Measurements from ENCODE around the gene MPP1. TPM values are rescaled to one million over a fixed set of nuclear protein-coding genes. Genes with fewer than 3 reads are reported as not detected.

Gene MPP1
- total RNA-seq, 4 donors from 2014 or later, result 14.3 to 43.2 (median 17.0) TPM

- TF ChIP-seq POLR2A (IDR thresholded peaks at IDR 0.05), result no peak
- TF ChIP-seq EP300 (IDR thresholded peaks at IDR 0.05), result no peak
- no peak for TF ChIP-seq CTCF (IDR thresholded peaks at IDR 0.05)
- DNase-seq (ENCODE audit: low spot score in 2 of 2), result no peak
- Histone ChIP-seq H3K4me3 (no peak overlapping the region), H3K27ac (no peak overlapping the region), H3K4me1 (no peaks in the 10 kb centered on the region), H3K36me3 (no peaks in the 10 kb centered on the region), H3K27me3 (no peaks in the 10 kb centered on the region), H3K9me3 (no peaks in the 10 kb centered on the region)
- 75 to 93% methylated on average over 4 of the region's 4 CpGs for WGBS, 2 donors
Observed at GRCh38 chrX:154791467-154791866, 13.8 kb downstream of the MPP1 start.

GRCh38 chrX:154785716-154786115 lies 19.6 kb downstream of the MPP1 start:
- H3K9me3 ChIP-seq, result no peaks in the 10 kb centered on the region
- no peak for TF ChIP-seq CTCF (IDR thresholded peaks at IDR 0.05)
- no peak for TF ChIP-seq POLR2A (IDR thresholded peaks at IDR 0.05)
- no peak for TF ChIP-seq EP300 (IDR thresholded peaks at IDR 0.05)
- no peak overlapping the region for H3K4me3 ChIP-seq
- no peak for DNase-seq (ENCODE audit: low spot score in 2 of 2)
- no peaks in the 10 kb centered on the region for H3K27me3 ChIP-seq
- no peaks in the 10 kb centered on the region for H3K36me3 ChIP-seq
- no peaks in the 10 kb centered on the region for H3K4me1 ChIP-seq
- 69 to 78% methylated on average over 3 to 6 of the region's 6 CpGs for WGBS, 2 donors
- no peak overlapping the region for H3K27ac ChIP-seq

GRCh38 chrX:154784149-154784995 lies 20.9 kb downstream of the MPP1 start:
- no peaks in the 10 kb centered on the region for H3K36me3 ChIP-seq
- no peak for DNase-seq (ENCODE audit: low spot score in 2 of 2)
- no peak overlapping the region for H3K27ac ChIP-seq
- 76 to 81% methylated on average over 13 of the region's 13 CpGs for WGBS, 2 donors
- H3K4me1 ChIP-seq, result no peaks in the 10 kb centered on the region
- TF ChIP-seq CTCF (IDR thresholded peaks at IDR 0.05), result no peak
- TF ChIP-seq EP300 (IDR thresholded peaks at IDR 0.05), result no peak
- TF ChIP-seq POLR2A (IDR thresholded peaks at IDR 0.05), result no peak
- no peaks in the 10 kb centered on the region for H3K27me3 ChIP-seq
- H3K4me3 ChIP-seq, result no peak overlapping the region
- H3K9me3 ChIP-seq, result no peaks in the 10 kb centered on the region

- TF ChIP-seq POLR2A (IDR thresholded peaks at IDR 0.05) (no peak), CTCF (IDR thresholded peaks at IDR 0.05) (no peak), EP300 (IDR thresholded peaks at IDR 0.05) (no peak)
- Histone ChIP-seq H3K4me3 (no peak overlapping the region), H3K9me3 (no peaks in the 10 kb centered on the region), H3K36me3 (peaks cover 0 to 20% (median 0%) of the 10 kb centered on the region in 3 donors), H3K27ac (no peak overlapping the region), H3K4me1 (no peaks in the 10 kb centered on the region), H3K27me3 (no peaks in the 10 kb centered on the region)
- 84 to 89% methylated on average over 3 to 9 of the region's 9 CpGs for WGBS, 2 donors
- no peak for DNase-seq (ENCODE audit: low spot score in 2 of 2)
Observed at GRCh38 chrX:154780968-154781367, 24.3 kb downstream of the MPP1 start.

- Histone ChIP-seq H3K9me3 (no peaks in the 10 kb centered on the region), H3K4me3 (no peak overlapping the region), H3K27me3 (no peaks in the 10 kb centered on the region), H3K4me1 (no peaks in the 10 kb centered on the region), H3K27ac (no peak overlapping the region), H3K36me3 (peaks cover 0 to 37% (median 0%) of the 10 kb centered on the region in 3 donors)
- TF ChIP-seq POLR2A (IDR thresholded peaks at IDR 0.05) (no peak), CTCF (IDR thresholded peaks at IDR 0.05) (no peak), EP300 (IDR thresholded peaks at IDR 0.05) (no peak)
- WGBS, 2 donors, result 86 to 89% methylated on average over 2 to 4 of the region's 4 CpGs
- no peak for DNase-seq (ENCODE audit: low spot score in 2 of 2)
Observed at GRCh38 chrX:154779261-154779660, 26.0 kb downstream of the MPP1 start.
